H9 (cell line): ENCODE results near the gene RYR3. TPM values are rescaled to one million over a fixed set of nuclear protein-coding genes. Genes with fewer than 3 reads are reported as not detected.

Experiments used
- DNase-seq: peaks from one replicate; pipeline ENCODE4 v3.0.0-alpha.2; 2017
- H2AFZ ChIP-seq: one replicate; pipeline ENCODE4 v1.6.1; 2013; ENCODE audit warnings: mild to moderate bottlenecking, low read length, control low read depth, moderate library complexity
- H2AK5ac ChIP-seq: 2 replicates; pipeline ENCODE4 v1.6.1; 2013; ENCODE audit warnings: low read length, control low read depth, mixed read lengths; ENCODE audit not compliant: insufficient read length
- H2BK120ac ChIP-seq: one replicate; pipeline ENCODE4 v1.6.1; 2013; ENCODE audit warnings: low read depth, mild to moderate bottlenecking, low read length, control low read depth, inconsistent platforms; ENCODE audit not compliant: poor library complexity, severe bottlenecking
- H2BK12ac ChIP-seq: 2 replicates; pipeline ENCODE4 v1.6.1; 2013; ENCODE audit warnings: low read length, control low read depth, mixed read lengths, low read depth; ENCODE audit not compliant: insufficient read length
- H2BK15ac ChIP-seq: 2 replicates; pipeline ENCODE4 v1.6.1; 2013; ENCODE audit warnings: low read depth, low read length, control low read depth
- H2BK20ac ChIP-seq: one replicate; pipeline ENCODE4 v1.6.1; 2013; ENCODE audit warnings: low read depth, mild to moderate bottlenecking, low read length, control low read depth, inconsistent platforms; ENCODE audit not compliant: poor library complexity, severe bottlenecking
- H2BK5ac ChIP-seq: 2 replicates; pipeline ENCODE4 v1.6.1; 2013; ENCODE audit warnings: low read length, control low read depth, mixed read lengths; ENCODE audit not compliant: insufficient read length
- H3K14ac ChIP-seq: 2 replicates; pipeline ENCODE4 v1.6.1; 2013; ENCODE audit warnings: low read length, control low read depth; ENCODE audit not compliant: insufficient read depth
- H3K18ac ChIP-seq: 2 replicates; pipeline ENCODE4 v1.6.1; 2013; ENCODE audit warnings: low read depth, mild to moderate bottlenecking, mixed read lengths, low read length, control low read depth; ENCODE audit not compliant: insufficient read length
- H3K23ac ChIP-seq: 2 replicates; pipeline ENCODE4 v1.6.1; 2013; ENCODE audit warnings: low read length, control low read depth, mixed read lengths, low read depth; ENCODE audit not compliant: insufficient read length
- H3K23me2 ChIP-seq: 2 replicates; pipeline ENCODE4 v1.6.1; 2013; ENCODE audit warnings: low read depth, mild to moderate bottlenecking, mixed read lengths, low read length, control low read depth; ENCODE audit not compliant: insufficient read length, poor library complexity, severe bottlenecking
- H3K27ac ChIP-seq: 2 replicates; pipeline ENCODE4 v1.5.1; 2013; ENCODE audit warnings: low read length, control low read depth, mixed read lengths, low read depth; ENCODE audit not compliant: insufficient read length
- H3K27me3 ChIP-seq: 2 replicates; pipeline ENCODE4 v1.6.1; 2013; ENCODE audit warnings: low read length, control low read depth, inconsistent platforms; ENCODE audit not compliant: insufficient read depth
- H3K4ac ChIP-seq: 2 replicates; pipeline ENCODE4 v1.6.1; 2013; ENCODE audit warnings: low read depth, mild to moderate bottlenecking, control low read depth, inconsistent platforms, low read length, moderate library complexity
- H3K4me1 ChIP-seq: 2 replicates; pipeline ENCODE4 v1.6.1; 2013; ENCODE audit warnings: low read length, control low read depth, inconsistent platforms; ENCODE audit not compliant: insufficient read depth
- H3K4me2 ChIP-seq: 2 replicates; pipeline ENCODE4 v1.6.1; 2013; ENCODE audit warnings: low read length, control low read depth, mixed read lengths; ENCODE audit not compliant: insufficient read length, insufficient read depth
- H3K56ac ChIP-seq: 2 replicates; pipeline ENCODE4 v1.6.1; 2013; ENCODE audit warnings: low read depth, mild to moderate bottlenecking, mixed read lengths, low read length, control low read depth; ENCODE audit not compliant: insufficient read length
- H3K79me1 ChIP-seq: 2 replicates; pipeline ENCODE4 v1.6.1; 2013; ENCODE audit warnings: low read depth, mild to moderate bottlenecking, moderate library complexity, low read length, control low read depth, inconsistent platforms; ENCODE audit not compliant: insufficient read depth, poor library complexity, severe bottlenecking
- H3K79me2 ChIP-seq: 2 replicates; pipeline ENCODE4 v1.6.1; 2013; ENCODE audit warnings: low read length, control low read depth, inconsistent platforms; ENCODE audit not compliant: insufficient read depth
- H3K9ac ChIP-seq: 2 replicates; pipeline ENCODE4 v1.6.1; 2013; ENCODE audit warnings: low read length, control low read depth, mixed read lengths; ENCODE audit not compliant: insufficient read length; ENCODE audit errors: extremely low read depth
- H3K9me3 ChIP-seq: one replicate; pipeline ENCODE4 v1.6.1; 2013; ENCODE audit warnings: low read depth, low read length, inconsistent platforms; ENCODE audit not compliant: control insufficient read depth
- H3T11ph ChIP-seq: one replicate; pipeline ENCODE4 v1.6.1; 2013; ENCODE audit warnings: mild to moderate bottlenecking, low read length, control low read depth, inconsistent platforms
- H4K20me1 ChIP-seq: one replicate; pipeline ENCODE4 v1.6.1; 2013; ENCODE audit not compliant: control insufficient read depth, insufficient read length, insufficient read depth
- H4K5ac ChIP-seq: 2 replicates; pipeline ENCODE4 v1.6.1; 2013; ENCODE audit warnings: low read depth, mild to moderate bottlenecking, mixed read lengths, low read length, control low read depth; ENCODE audit not compliant: insufficient read length
- H4K8ac ChIP-seq: replicated peaks from 2 replicates; pipeline ENCODE4 v1.6.1; 2013; ENCODE audit warnings: low read length, control low read depth, mixed read lengths, low read depth; ENCODE audit not compliant: insufficient read length
- H4K91ac ChIP-seq: 2 replicates; pipeline ENCODE4 v1.6.1; 2013; ENCODE audit warnings: low read depth, mild to moderate bottlenecking, moderate library complexity, mixed read lengths, low read length, control low read depth; ENCODE audit not compliant: insufficient read length
- H3K27ac Mint-ChIP-seq, 3 experiments: 2 replicates in 2 of 3; 3 replicates in 1 of 3; pipeline ENCODE4 v1.8.0; 2020 to 2021; ENCODE audit warnings: mixed read lengths in 3 of 3, mild to moderate bottlenecking in 1 of 3, moderate library complexity in 1 of 3
- H3K27me3 Mint-ChIP-seq: 2 replicates; pipeline ENCODE4 v1.8.0; 2021; ENCODE audit warnings: low read depth, mild to moderate bottlenecking, moderate library complexity, mixed read lengths
- H3K36me3 Mint-ChIP-seq, 3 experiments: 2 replicates in 2 of 3; 3 replicates in 1 of 3; pipeline ENCODE4 v1.8.0; 2020 to 2021; ENCODE audit warnings: low read depth in 3 of 3, mixed read lengths in 3 of 3; ENCODE audit not compliant: insufficient read depth in 1 of 3
- H3K4me1 Mint-ChIP-seq, 2 experiments: 2 replicates each; pipeline ENCODE4 v1.8.0; 2020; ENCODE audit warnings: mixed read lengths in 2 of 2
- H3K4me3 Mint-ChIP-seq, 2 experiments: 2 replicates in 1 of 2; 3 replicates in 1 of 2; pipeline ENCODE4 v1.8.0; 2020 to 2021; ENCODE audit warnings: mild to moderate bottlenecking in 2 of 2, mixed read lengths in 2 of 2, moderate library complexity in 1 of 2
- H3K9me3 Mint-ChIP-seq, 2 experiments: 2 replicates in 1 of 2; 3 replicates in 1 of 2; pipeline ENCODE4 v1.8.0; 2020; ENCODE audit warnings: mild to moderate bottlenecking in 2 of 2, mixed read lengths in 2 of 2, moderate library complexity in 1 of 2
- CTCF ChIP-seq: fragments of 200-600 bp; sonication (generic); conservative IDR thresholded peaks from 3 replicates; pipeline ENCODE4 v1.8.0; 2021; ENCODE audit warnings: antibody characterized with exemption, mild to moderate bottlenecking
- WGBS: extraction: QIAGEN DNeasy Blood & Tissue Kit; methylation state at CpG from one replicate; pipeline ENCODE4 v1.1.7; 2013; ENCODE audit warnings: missing lambda C conversion rate, low lambda C conversion rate, mixed read lengths; ENCODE audit not compliant: insufficient read length; ENCODE audit errors: extremely low coverage; 5-methylcytosine and 5-hydroxymethylcytosine counted together
- total RNA-seq: library from RNA; stranded (reverse); gene quantifications from 2 replicates; pipeline ENCODE4 v1.2.1, GENCODE V29; 2021

Gene RYR3
- total RNA-seq, 1 experiment from 2014 or later, result 0.85 TPM

DNA sequence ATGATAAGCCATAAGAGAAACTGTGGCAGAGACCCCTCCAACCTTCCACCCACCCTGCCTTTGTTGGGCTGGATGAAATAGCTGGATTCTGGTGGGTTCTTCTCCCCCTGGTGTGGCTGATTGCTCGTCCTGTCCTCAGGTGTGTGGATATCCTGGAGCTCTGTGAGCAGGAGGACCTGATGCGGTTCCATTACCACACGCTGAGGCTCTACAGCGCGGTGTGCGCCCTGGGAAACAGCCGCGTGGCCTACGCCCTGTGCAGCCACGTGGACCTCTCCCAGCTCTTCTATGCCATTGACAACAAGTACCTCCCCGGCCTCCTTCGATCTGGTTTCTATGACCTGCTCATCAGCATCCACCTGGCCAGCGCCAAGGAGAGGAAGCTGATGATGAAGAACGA, 351.2 kb downstream of the RYR3 start:
- H3K27me3 ChIP-seq, result no peaks in the 10 kb centered on the region
- no peaks in the 10 kb centered on the region for H3K23me2 ChIP-seq
- H3T11ph ChIP-seq, result no peak overlapping the region
- no peaks in the 10 kb centered on the region for H3K79me2 ChIP-seq
- H2BK5ac ChIP-seq, result no peak overlapping the region
- no peaks in the 10 kb centered on the region for H3K79me1 ChIP-seq
- H3K9me3 ChIP-seq, result no peaks in the 10 kb centered on the region
- H2AK5ac ChIP-seq, result no peak overlapping the region
- no peak overlapping the region for H3K4ac ChIP-seq
- H4K5ac ChIP-seq, result no peak overlapping the region
- Mint-ChIP-seq H3K27me3 (no peaks in the 10 kb centered on the region), H3K36me3 (no peaks in the 10 kb centered on the region; a peak in 1 of 7 replicates), H3K9me3 (no peaks in the 10 kb centered on the region), H3K4me3 (no peak overlapping the region), H3K4me1 (no peaks in the 10 kb centered on the region), H3K27ac (no peak overlapping the region; a peak in 1 of 7 replicates)
- no peak overlapping the region for H2AFZ ChIP-seq
- no peak for DNase-seq
- no peak overlapping the region for H3K23ac ChIP-seq
- H3K4me2 ChIP-seq, result no peak overlapping the region
- no peak overlapping the region for H2BK20ac ChIP-seq
- no peak overlapping the region for H3K27ac ChIP-seq
- TF ChIP-seq CTCF, result no peak
- no peak overlapping the region for H3K14ac ChIP-seq
- no peak overlapping the region for H4K8ac ChIP-seq
- H3K4me1 ChIP-seq, result no peaks in the 10 kb centered on the region
- H4K20me1 ChIP-seq, result no peaks in the 10 kb centered on the region
- H2BK12ac ChIP-seq, result no peak overlapping the region
- H3K56ac ChIP-seq, result no peak overlapping the region
- H2BK15ac ChIP-seq, result no peak overlapping the region
- no peak overlapping the region for H2BK120ac ChIP-seq
- H3K9ac ChIP-seq, result no peak overlapping the region
- no peak overlapping the region for H4K91ac ChIP-seq
- H3K18ac ChIP-seq, result no peak overlapping the region
- WGBS, result no CpG with 5 or more reads among the region's 14 CpGs
